ENCODE results near the gene GGNBP2. TPM values are rescaled to one million over a fixed set of nuclear protein-coding genes. Genes with fewer than 3 reads are reported as not detected.

Gene GGNBP2, protein sequence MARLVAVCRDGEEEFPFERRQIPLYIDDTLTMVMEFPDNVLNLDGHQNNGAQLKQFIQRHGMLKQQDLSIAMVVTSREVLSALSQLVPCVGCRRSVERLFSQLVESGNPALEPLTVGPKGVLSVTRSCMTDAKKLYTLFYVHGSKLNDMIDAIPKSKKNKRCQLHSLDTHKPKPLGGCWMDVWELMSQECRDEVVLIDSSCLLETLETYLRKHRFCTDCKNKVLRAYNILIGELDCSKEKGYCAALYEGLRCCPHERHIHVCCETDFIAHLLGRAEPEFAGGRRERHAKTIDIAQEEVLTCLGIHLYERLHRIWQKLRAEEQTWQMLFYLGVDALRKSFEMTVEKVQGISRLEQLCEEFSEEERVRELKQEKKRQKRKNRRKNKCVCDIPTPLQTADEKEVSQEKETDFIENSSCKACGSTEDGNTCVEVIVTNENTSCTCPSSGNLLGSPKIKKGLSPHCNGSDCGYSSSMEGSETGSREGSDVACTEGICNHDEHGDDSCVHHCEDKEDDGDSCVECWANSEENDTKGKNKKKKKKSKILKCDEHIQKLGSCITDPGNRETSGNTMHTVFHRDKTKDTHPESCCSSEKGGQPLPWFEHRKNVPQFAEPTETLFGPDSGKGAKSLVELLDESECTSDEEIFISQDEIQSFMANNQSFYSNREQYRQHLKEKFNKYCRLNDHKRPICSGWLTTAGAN
- total RNA-seq (55.5 TPM), polyA plus RNA-seq (119 TPM)
- long read RNA-seq, donor 1, partial matches to known transcripts = 0 of 3 reads
- long read RNA-seq, donor 1, other reads (novel, unspliced or antisense) = 0 of 3 reads
- long read RNA-seq, donor 2 = 0 reads
- long read RNA-seq, donor 3, transcript GGNBP2-214 (4 exons, 695 nt) = major isoform, 6 of 50 reads
- long read RNA-seq, donor 3, partial matches to known transcripts = 38 of 50 reads
- long read RNA-seq, donor 3, other reads (novel, unspliced or antisense) = 0 of 50 reads
- long read RNA-seq, donor 4, transcript GGNBP2-218 (2 exons, 680 nt) = major isoform, 6 of 14 reads
- long read RNA-seq, donor 4, transcript GGNBP2-214 (4 exons, 695 nt) = minor isoform, 5 of 14 reads
- long read RNA-seq, donor 4, partial matches to known transcripts = 0 of 14 reads
- long read RNA-seq, donor 4, other reads (novel, unspliced or antisense) = 0 of 14 reads
- long read RNA-seq, donor 5, transcript GGNBP2-218 (2 exons, 680 nt) = major isoform, 12 of 32 reads
- long read RNA-seq, donor 5, transcript GGNBP2-214 (4 exons, 695 nt) = minor isoform, 7 of 32 reads
- long read RNA-seq, donor 5, partial matches to known transcripts = 6 of 32 reads
- long read RNA-seq, donor 5, other reads (novel, unspliced or antisense) = 0 of 32 reads
- long read RNA-seq, donor 6, partial matches to known transcripts = 0 of 8 reads
- long read RNA-seq, donor 6, other reads (novel, unspliced or antisense) = 0 of 8 reads
- long read RNA-seq, donor 7, partial matches to known transcripts = 16 of 23 reads
- long read RNA-seq, donor 7, other reads (novel, unspliced or antisense) = 0 of 23 reads
- long read RNA-seq, donor 8, partial matches to known transcripts = 0 of 4 reads
- long read RNA-seq, donor 8, other reads (novel, unspliced or antisense) = 0 of 4 reads
- long read RNA-seq, donor 9, partial matches to known transcripts = 0 of 10 reads
- long read RNA-seq, donor 9, other reads (novel, unspliced or antisense) = 0 of 10 reads
- long read RNA-seq, donor 10, transcript GGNBP2-214 (4 exons, 695 nt) = major isoform, 6 of 13 reads
- long read RNA-seq, donor 10, partial matches to known transcripts = 0 of 13 reads
- long read RNA-seq, donor 10, other reads (novel, unspliced or antisense) = 0 of 13 reads

DNA sequence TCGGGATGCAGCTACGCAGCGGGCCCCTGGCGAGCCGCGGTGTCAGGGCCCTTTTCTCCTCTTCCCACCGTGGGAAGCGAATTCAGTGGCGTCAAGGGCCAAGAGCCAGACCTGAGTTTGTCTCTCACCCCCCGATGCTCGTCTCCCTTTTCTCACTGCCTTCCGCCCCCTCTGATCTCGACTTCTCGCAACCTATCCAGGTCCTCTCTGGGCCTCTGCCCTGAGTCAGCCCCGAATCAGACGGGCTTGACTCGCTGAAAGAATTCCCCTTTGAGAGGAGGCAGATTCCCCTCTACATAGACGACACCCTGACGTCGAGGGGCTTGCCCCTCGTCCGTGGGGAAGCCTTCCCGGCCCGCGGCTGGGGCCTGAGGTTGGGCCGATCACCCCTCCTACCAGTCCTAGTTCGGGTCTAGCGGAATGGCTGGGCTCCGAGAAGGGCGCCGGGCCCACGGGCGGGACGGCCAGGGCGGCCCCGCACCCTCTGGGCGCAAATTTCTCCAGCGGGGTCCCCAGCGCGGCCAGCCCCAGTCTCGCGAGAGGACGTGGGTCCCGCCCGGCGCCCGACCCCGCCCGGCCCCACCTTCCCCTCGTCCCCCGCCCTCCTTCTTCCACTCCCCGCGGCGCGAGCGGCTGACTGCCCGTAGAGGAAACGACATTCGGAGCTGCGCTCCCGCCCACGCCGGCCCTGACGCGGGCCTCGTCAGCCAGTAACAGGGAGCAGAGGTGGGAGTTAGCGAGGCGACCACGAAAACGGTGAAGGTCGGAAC lies at the start of gene GGNBP2:
TSS of gene GGNBP2 (plus strand) at position 613 of the 770 bp plus-strand sequence. CDS start 806 bp downstream, outside the sequence.
- peak; percentile 77 to 97 (median 89) for DNase-seq (ENCODE audit: low read depth in 6 of 9, low spot score in 9 of 9)
- no peaks in the 10 kb centered on the region for H3K9me3 ChIP-seq (ENCODE audit: control insufficient read depth in 2 of 2, insufficient read depth in 1 of 2, low read length in 1 of 2)
- H3K27ac ChIP-seq (ENCODE audit: low read depth in 1 of 2, low read length in 1 of 2) = peak within 1 kb of the TSS; percentile 99 to 100
- peaks cover 0 to 5% of the 10 kb centered on the region in 2 donors for H3K36me3 ChIP-seq (ENCODE audit: control insufficient read depth in 2 of 2, insufficient read depth in 2 of 2, low read length in 1 of 2)
- H3K4me3 ChIP-seq (ENCODE audit: low read length in 2 of 2) = peak within 1 kb of the TSS; percentile 89 to 97
- no peaks in the 10 kb centered on the region for H3K27me3 ChIP-seq (ENCODE audit: control insufficient read depth in 2 of 2, insufficient read depth in 1 of 2, low read length in 1 of 2)
- WGBS = under 1% methylated on average over 71 of the region's 71 CpGs
- peaks cover 6% of the 10 kb centered on the region in 2 donors for H3K4me1 ChIP-seq (ENCODE audit: control insufficient read depth in 2 of 2, insufficient read depth in 2 of 2, low read length in 2 of 2)

DNA sequence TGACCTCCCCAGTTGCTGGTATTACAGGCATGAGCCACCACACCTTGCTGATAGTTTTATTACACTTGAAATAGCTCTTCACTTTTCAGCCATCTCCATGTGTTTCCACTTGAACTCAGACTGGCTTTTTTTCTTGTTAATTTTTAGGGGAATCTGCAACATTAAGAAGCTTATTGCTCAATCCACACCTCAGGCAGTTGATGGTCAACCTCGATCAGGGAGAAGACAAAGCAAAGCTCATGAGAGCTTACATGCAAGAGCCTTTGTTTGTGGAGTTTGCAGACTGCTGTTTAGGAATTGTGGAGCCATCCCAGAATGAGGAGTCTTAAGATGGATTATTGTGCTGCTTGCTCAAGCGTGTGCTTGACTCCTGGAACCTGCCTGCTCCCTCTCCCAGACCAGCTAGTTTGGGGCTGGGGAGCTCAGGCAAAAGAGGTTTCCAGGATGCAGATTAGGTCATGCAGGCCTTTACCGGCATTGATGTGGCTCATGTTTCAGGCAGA lies 49.6 kb upstream of the GGNBP2 start:
- WGBS = 94% methylated on average over 3 of the region's 3 CpGs
- Histone ChIP-seq H3K4me1 (ENCODE audit: control insufficient read depth in 2 of 2, insufficient read depth in 2 of 2, low read length in 2 of 2) (no peaks in the 10 kb centered on the region), H3K27me3 (ENCODE audit: control insufficient read depth in 2 of 2, insufficient read depth in 1 of 2, low read length in 1 of 2) (no peaks in the 10 kb centered on the region), H3K4me3 (ENCODE audit: low read length in 2 of 2) (no peak overlapping the region), H3K9me3 (ENCODE audit: control insufficient read depth in 2 of 2, insufficient read depth in 1 of 2, low read length in 1 of 2) (no peaks in the 10 kb centered on the region), H3K27ac (ENCODE audit: low read depth in 1 of 2, low read length in 1 of 2) (no peak overlapping the region), H3K36me3 (ENCODE audit: control insufficient read depth in 2 of 2, insufficient read depth in 2 of 2, low read length in 1 of 2) (peaks cover 59 to 67% of the 10 kb centered on the region in 2 donors)
- no peak for DNase-seq (ENCODE audit: low read depth in 6 of 9, low spot score in 9 of 9)

DNA sequence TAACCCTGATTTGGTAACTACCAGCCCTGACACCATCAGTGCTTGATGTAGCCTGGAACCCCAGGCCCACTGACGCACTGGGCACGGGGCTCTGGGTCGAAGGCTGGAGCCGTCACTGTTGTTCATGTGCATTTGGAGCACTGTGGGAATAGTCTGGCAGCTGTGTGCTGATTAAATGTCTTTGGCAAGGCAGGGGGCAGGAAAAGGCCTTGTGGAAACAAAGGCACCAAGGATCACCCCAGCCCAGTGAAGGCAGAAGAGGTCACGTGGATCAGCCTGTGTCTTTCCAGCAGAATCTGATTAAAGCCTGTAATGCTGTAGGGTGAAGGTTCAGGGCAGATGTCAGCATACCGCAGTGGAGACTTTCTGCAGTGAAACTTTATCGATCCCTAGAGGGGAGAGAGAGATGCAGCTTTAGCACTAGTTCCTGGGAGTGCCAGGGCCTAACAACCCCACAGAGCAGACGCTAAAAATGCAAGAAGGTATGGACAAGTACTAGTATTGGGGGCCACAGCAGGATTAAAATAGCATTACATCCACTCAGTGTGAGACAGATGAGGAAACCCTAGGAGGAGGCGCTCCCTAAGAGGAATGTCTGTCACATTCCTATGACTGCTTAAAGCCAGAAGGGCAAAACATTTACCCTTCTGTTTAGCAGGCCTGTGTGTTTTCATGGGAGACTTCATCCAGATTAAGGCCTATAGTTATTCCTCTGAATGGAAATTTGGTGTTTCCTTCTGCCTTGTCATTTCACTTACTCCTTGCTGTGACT lies 48.5 kb upstream of the GGNBP2 start:
- Histone ChIP-seq H3K4me1 (ENCODE audit: control insufficient read depth in 2 of 2, insufficient read depth in 2 of 2, low read length in 2 of 2) (no peaks in the 10 kb centered on the region), H3K27ac (ENCODE audit: low read depth in 1 of 2, low read length in 1 of 2) (no peak overlapping the region), H3K9me3 (ENCODE audit: control insufficient read depth in 2 of 2, insufficient read depth in 1 of 2, low read length in 1 of 2) (no peaks in the 10 kb centered on the region), H3K36me3 (ENCODE audit: control insufficient read depth in 2 of 2, insufficient read depth in 2 of 2, low read length in 1 of 2) (peaks cover 60 to 75% of the 10 kb centered on the region in 2 donors), H3K27me3 (ENCODE audit: control insufficient read depth in 2 of 2, insufficient read depth in 1 of 2, low read length in 1 of 2) (no peaks in the 10 kb centered on the region), H3K4me3 (ENCODE audit: low read length in 2 of 2) (no peak overlapping the region)
- WGBS = 96% methylated on average over 9 of the region's 9 CpGs
- no peak for DNase-seq (ENCODE audit: low read depth in 6 of 9, low spot score in 9 of 9)

DNA sequence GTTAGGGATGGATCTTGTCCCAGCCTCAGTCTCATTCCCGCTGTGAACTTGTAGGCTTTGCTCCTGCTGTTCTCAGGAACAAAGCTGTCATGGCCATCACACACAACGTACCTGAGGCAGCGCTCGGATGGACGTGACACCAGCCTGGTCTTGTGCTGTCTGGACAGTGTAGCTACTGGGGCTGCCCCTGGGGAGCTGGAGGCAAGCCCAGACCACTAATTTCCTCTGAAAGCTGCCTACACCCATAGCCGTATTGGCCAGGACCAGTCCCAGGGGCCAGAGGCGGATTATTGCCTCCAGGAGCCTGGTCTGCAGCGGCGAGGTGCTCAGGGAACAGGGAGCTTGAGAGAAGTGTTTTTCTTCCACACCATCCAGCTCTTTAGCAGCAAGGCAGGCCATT lies 46.6 kb upstream of the GGNBP2 start:
- 94% methylated on average over 9 of the region's 9 CpGs for WGBS
- H3K9me3 ChIP-seq (ENCODE audit: control insufficient read depth in 2 of 2, insufficient read depth in 1 of 2, low read length in 1 of 2) = no peaks in the 10 kb centered on the region
- H3K27me3 ChIP-seq (ENCODE audit: control insufficient read depth in 2 of 2, insufficient read depth in 1 of 2, low read length in 1 of 2) = no peaks in the 10 kb centered on the region
- DNase-seq (ENCODE audit: low read depth in 6 of 9, low spot score in 9 of 9) = no peak
- peaks cover 52 to 66% of the 10 kb centered on the region in 2 donors for H3K36me3 ChIP-seq (ENCODE audit: control insufficient read depth in 2 of 2, insufficient read depth in 2 of 2, low read length in 1 of 2)
- H3K4me3 ChIP-seq (ENCODE audit: low read length in 2 of 2) = no peak overlapping the region
- no peaks in the 10 kb centered on the region for H3K4me1 ChIP-seq (ENCODE audit: control insufficient read depth in 2 of 2, insufficient read depth in 2 of 2, low read length in 2 of 2)
- H3K27ac ChIP-seq (ENCODE audit: low read depth in 1 of 2, low read length in 1 of 2) = no peak overlapping the region

DNA sequence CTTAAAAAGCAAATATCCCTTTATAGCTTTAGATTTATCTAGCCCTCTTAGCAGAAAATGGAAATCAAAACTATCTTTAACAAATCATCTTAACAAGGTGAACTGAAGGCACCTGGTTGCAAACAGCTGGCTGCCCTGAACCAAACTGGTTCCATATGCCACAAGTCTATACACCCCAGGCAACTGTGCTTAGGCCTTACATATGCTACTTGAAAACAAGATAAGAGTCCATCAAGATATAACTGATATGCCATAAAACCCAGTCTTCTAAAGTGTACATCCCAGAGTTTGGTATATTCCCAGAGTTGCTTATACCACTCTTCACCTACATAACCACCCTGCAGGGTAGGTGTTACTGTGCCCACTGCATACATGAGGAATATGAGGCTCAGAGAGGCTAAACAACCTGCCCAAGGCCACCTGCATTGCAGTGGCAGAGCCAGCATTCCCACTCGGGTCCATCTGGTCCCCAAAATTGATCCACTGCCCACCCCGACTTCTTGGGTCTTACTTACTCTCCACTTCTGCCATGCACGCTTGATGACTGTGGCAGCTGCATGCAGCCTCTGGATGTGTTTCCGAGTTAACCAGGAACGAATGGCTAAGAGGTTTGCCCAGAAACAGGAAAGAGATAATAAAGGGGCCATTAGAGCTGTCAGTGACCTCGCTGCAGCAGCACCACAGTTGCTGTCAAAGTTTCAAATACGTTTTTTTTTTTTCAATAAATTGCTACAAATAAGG lies 46.0 kb upstream of the GGNBP2 start:
- Histone ChIP-seq H3K27me3 (ENCODE audit: control insufficient read depth in 2 of 2, insufficient read depth in 1 of 2, low read length in 1 of 2) (no peaks in the 10 kb centered on the region), H3K9me3 (ENCODE audit: control insufficient read depth in 2 of 2, insufficient read depth in 1 of 2, low read length in 1 of 2) (no peaks in the 10 kb centered on the region), H3K4me1 (ENCODE audit: control insufficient read depth in 2 of 2, insufficient read depth in 2 of 2, low read length in 2 of 2) (no peaks in the 10 kb centered on the region), H3K36me3 (ENCODE audit: control insufficient read depth in 2 of 2, insufficient read depth in 2 of 2, low read length in 1 of 2) (peaks cover 52 to 60% of the 10 kb centered on the region in 2 donors), H3K4me3 (ENCODE audit: low read length in 2 of 2) (no peak overlapping the region), H3K27ac (ENCODE audit: low read depth in 1 of 2, low read length in 1 of 2) (no peak overlapping the region)
- WGBS = 89% methylated on average over 7 of the region's 7 CpGs
- no peak for DNase-seq (ENCODE audit: low read depth in 6 of 9, low spot score in 9 of 9)

DNA sequence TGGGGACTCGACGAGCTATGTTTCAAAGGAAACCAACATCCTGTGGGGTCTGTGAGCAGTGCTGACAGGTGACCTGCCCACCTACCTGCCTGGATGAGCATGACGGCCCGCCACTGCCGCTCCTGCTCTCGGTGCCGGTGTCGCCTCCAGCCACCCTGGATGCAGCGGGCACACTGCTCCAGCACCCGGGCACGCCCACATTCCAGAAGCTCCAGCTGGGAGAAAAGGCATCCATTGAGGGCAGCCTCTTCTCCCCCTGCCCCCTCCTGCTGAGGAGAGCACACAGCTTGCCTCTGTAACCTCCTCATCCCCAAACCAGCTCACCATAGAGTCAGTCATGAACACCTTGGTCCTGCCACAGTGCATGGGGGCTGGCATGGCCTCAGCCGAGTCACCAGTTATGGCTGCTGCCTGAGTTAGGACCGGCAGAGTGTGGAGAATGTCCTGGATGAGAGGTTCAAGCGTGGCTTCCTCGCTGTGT lies 43.9 kb upstream of the GGNBP2 start:
- Histone ChIP-seq H3K4me3 (ENCODE audit: low read length in 2 of 2) (no peak overlapping the region), H3K27me3 (ENCODE audit: control insufficient read depth in 2 of 2, insufficient read depth in 1 of 2, low read length in 1 of 2) (no peaks in the 10 kb centered on the region), H3K4me1 (ENCODE audit: control insufficient read depth in 2 of 2, insufficient read depth in 2 of 2, low read length in 2 of 2) (no peaks in the 10 kb centered on the region), H3K9me3 (ENCODE audit: control insufficient read depth in 2 of 2, insufficient read depth in 1 of 2, low read length in 1 of 2) (no peaks in the 10 kb centered on the region), H3K36me3 (ENCODE audit: control insufficient read depth in 2 of 2, insufficient read depth in 2 of 2, low read length in 1 of 2) (peaks cover 51 to 53% of the 10 kb centered on the region in 2 donors), H3K27ac (ENCODE audit: low read depth in 1 of 2, low read length in 1 of 2) (no peak overlapping the region)
- no peak for DNase-seq (ENCODE audit: low read depth in 6 of 9, low spot score in 9 of 9)
- WGBS = 96% methylated on average over 15 of the region's 15 CpGs

DNA sequence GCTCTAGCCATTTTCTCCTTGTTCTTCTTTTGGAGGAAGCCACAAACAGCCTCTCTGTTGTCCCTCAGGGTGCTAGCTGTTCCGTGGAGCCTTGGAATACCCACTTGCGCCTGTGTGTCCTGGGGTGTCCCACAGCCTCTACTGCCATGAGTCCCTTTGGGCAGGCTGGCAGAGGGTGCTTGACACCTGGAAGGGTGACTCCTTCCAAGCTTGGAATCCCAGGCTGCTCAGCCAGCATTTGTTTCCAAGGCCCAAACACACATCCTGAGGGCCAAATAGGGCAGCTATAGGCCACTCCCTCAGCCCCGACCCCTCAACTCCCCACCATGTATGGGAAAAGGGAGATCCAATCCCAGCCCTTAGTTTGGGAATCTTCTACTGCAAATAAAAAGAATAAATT lies 43.4 kb upstream of the GGNBP2 start:
- Histone ChIP-seq H3K27me3 (ENCODE audit: control insufficient read depth in 2 of 2, insufficient read depth in 1 of 2, low read length in 1 of 2) (no peaks in the 10 kb centered on the region), H3K4me3 (ENCODE audit: low read length in 2 of 2) (no peak overlapping the region), H3K9me3 (ENCODE audit: control insufficient read depth in 2 of 2, insufficient read depth in 1 of 2, low read length in 1 of 2) (no peaks in the 10 kb centered on the region), H3K27ac (ENCODE audit: low read depth in 1 of 2, low read length in 1 of 2) (no peak overlapping the region), H3K4me1 (ENCODE audit: control insufficient read depth in 2 of 2, insufficient read depth in 2 of 2, low read length in 2 of 2) (no peaks in the 10 kb centered on the region), H3K36me3 (ENCODE audit: control insufficient read depth in 2 of 2, insufficient read depth in 2 of 2, low read length in 1 of 2) (peaks cover 52% of the 10 kb centered on the region in 2 donors)
- 96% methylated on average over 3 of the region's 3 CpGs for WGBS
- DNase-seq (ENCODE audit: low read depth in 6 of 9, low spot score in 9 of 9) = no peak
